ENCODE measurements around the gene TMF1.

DNA sequence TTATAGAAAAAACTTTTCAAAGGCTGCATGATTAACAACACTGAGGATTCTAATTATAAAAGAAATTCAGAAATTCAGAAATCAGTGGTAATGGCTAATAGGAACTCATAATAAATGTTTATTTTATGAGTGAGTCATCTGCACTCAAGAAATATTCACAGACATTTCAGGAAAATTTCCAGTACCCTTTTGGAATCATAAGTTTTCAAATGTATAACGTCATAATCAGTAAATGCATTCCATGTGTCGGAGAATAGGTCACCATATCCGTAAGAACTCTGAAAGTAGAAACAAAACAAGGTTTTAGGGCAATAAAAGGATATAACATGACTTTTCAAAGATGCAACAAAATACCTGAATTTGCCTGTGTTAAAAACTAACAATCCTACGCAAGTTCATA is 63.4 kb downstream of the TMF1 start:
- TF ChIP-seq ARNTL (CRISPR knock-in tag; IDR thresholded peaks at IDR 0.05; ENCODE audit: borderline replicate concordance, low read depth) (no peak), TCF4 (CRISPR knock-in tag; IDR thresholded peaks at IDR 0.05; ENCODE audit: borderline replicate concordance) (no peak), RARB (CRISPR knock-in tag; IDR thresholded peaks at IDR 0.05) (no peak), ZNF8 (CRISPR knock-in tag; IDR thresholded peaks at IDR 0.05) (no peak), ZFP30 (CRISPR knock-in tag; IDR thresholded peaks at IDR 0.05) (no peak), GLIS3 (CRISPR knock-in tag; IDR thresholded peaks at IDR 0.05) (no peak), SNAI2 (CRISPR knock-in tag; IDR thresholded peaks at IDR 0.05) (no peak), TOX (CRISPR knock-in tag; IDR thresholded peaks at IDR 0.05; ENCODE audit: borderline replicate concordance) (0 out of 2 replicates have a peak, but pooled peaks have one; percentile 6), ZC3H10 (CRISPR knock-in tag; IDR thresholded peaks at IDR 0.05) (no peak), OSR1 (CRISPR knock-in tag; IDR thresholded peaks at IDR 0.05) (no peak), ZFP3 (CRISPR knock-in tag; IDR thresholded peaks at IDR 0.05) (no peak)
- TF ChIP-seq, protein P1, sequence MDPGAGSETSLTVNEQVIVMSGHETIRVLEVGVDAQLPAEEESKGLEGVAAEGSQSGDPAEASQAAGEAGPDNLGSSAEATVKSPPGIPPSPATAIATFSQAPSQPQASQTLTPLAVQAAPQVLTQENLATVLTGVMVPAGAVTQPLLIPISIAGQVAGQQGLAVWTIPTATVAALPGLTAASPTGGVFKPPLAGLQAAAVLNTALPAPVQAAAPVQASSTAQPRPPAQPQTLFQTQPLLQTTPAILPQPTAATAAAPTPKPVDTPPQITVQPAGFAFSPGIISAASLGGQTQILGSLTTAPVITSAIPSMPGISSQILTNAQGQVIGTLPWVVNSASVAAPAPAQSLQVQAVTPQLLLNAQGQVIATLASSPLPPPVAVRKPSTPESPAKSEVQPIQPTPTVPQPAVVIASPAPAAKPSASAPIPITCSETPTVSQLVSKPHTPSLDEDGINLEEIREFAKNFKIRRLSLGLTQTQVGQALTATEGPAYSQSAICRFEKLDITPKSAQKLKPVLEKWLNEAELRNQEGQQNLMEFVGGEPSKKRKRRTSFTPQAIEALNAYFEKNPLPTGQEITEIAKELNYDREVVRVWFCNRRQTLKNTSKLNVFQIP (CRISPR knock-in tag; IDR thresholded peaks at IDR 0.05; ENCODE audit: borderline replicate concordance, low read depth), result no peak
- TF ChIP-seq, protein P2, sequence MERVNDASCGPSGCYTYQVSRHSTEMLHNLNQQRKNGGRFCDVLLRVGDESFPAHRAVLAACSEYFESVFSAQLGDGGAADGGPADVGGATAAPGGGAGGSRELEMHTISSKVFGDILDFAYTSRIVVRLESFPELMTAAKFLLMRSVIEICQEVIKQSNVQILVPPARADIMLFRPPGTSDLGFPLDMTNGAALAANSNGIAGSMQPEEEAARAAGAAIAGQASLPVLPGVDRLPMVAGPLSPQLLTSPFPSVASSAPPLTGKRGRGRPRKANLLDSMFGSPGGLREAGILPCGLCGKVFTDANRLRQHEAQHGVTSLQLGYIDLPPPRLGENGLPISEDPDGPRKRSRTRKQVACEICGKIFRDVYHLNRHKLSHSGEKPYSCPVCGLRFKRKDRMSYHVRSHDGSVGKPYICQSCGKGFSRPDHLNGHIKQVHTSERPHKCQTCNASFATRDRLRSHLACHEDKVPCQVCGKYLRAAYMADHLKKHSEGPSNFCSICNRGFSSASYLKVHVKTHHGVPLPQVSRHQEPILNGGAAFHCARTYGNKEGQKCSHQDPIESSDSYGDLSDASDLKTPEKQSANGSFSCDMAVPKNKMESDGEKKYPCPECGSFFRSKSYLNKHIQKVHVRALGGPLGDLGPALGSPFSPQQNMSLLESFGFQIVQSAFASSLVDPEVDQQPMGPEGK (CRISPR knock-in tag; IDR thresholded peaks at IDR 0.05; ENCODE audit: borderline replicate concordance), result no peak

All from SK-N-SH treated with all-trans-retinoic acid at 6 μM for 48 hours (cell line).